GM12801 (cell line): ENCODE results near the gene STK32A.

ENCODE experiments used
- CTCF ChIP-seq: IDR thresholded peaks from one replicate; pipeline ENCODE4 v1.5.1; 2011; ENCODE audit warnings: control low read depth; ENCODE audit not compliant: insufficient read length; ENCODE audit errors: extremely low read depth

STK32A gene

GRCh38 chr5:147415651-147416050 is 180.8 kb downstream of the STK32A start:
- no peak for TF ChIP-seq CTCF

- no peak for TF ChIP-seq CTCF
Measured at GRCh38 chr5:147417135-147417813, 182.4 kb downstream of the STK32A start.

GRCh38 chr5:147418613-147419012 is 183.8 kb downstream of the STK32A start:
- TF ChIP-seq CTCF: no peak

- TF ChIP-seq CTCF: no peak
Measured at GRCh38 chr5:147426640-147427327, 192.0 kb downstream of the STK32A start.

GRCh38 chr5:147427521-147428401 is 192.9 kb downstream of the STK32A start:
- no peak for TF ChIP-seq CTCF

- TF ChIP-seq CTCF: no peak
Measured at GRCh38 chr5:147430628-147431027, 195.8 kb downstream of the STK32A start.

- TF ChIP-seq CTCF: no peak
Measured at GRCh38 chr5:147431586-147431985, 196.8 kb downstream of the STK32A start.
